Measurements from ENCODE around the gene SCTR. TPM values are rescaled to one million over a fixed set of nuclear protein-coding genes. Genes with fewer than 3 reads are reported as not detected.

SCTR gene
- total and polyA plus RNA-seq, 2 of the 13 experiments (the other 11 are each of a cell fraction or from before 2014, with no cell fraction given), result not detected

DNA sequence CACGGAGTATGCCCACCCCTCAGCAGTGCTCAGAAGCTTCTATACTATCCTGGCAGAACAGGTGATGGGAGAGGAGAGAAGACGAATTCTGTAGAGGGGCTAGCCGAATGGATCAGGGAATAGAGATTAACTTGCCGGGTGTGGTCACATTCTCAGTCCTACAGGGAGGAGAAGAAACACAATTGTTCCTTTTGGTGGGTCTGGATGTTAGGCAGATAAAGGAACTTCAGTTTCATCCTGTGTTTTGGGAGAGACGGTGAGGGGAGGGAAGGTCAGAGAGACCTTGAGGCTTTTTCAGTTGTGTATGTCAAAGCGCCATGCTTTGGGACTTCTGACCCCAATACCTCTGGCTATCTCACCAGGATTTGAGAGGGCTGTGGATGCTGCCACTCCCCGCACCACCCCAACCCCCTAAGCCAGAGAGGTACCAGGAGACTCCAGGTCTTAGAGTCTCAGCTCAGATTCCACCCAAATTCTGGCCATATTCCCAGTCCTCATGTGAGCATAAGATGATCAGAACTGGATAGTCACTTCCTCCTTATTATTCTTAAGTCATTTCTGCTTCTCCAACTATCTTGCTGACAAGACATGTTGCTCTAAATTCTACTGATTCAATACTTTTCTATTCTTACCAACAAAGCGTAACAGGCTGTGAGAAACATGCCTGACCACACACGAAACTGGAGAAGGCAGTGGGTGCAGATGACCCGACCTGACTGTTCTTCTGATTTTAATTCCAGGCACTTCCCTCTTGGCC, 94.9 kb downstream of the SCTR start (continued):
- TF ChIP-seq POLR2G (IDR thresholded peaks at IDR 0.05; ENCODE audit: low read depth, low read length) (no peak), PPARG (CRISPR knock-in tag; conservative IDR thresholded peaks at IDR 0.05) (0 out of 2 replicates have a peak, but pooled peaks have one; percentile 44), HNF4A (CRISPR knock-in tag; IDR thresholded peaks at IDR 0.05) (peak; percentile 20; the same call in 1 of the 2 replicates), MAFF (IDR thresholded peaks at IDR 0.05; ENCODE audit: low read depth, low read length) (peak; percentile 44; the same call in 1 of the 2 replicates), HMG20A (CRISPR knock-in tag; IDR thresholded peaks at IDR 0.05; ENCODE audit: borderline replicate concordance) (no peak), DPF2 (CRISPR knock-in tag; IDR thresholded peaks at IDR 0.05; ENCODE audit: borderline replicate concordance, low read depth) (no peak), NFIB (CRISPR knock-in tag; IDR thresholded peaks at IDR 0.05; ENCODE audit: borderline replicate concordance) (no peak), BCL6 (CRISPR knock-in tag; IDR thresholded peaks at IDR 0.05) (0 out of 2 replicates have a peak, but pooled peaks have one; percentile 29), KDM6A (CRISPR knock-in tag; IDR thresholded peaks at IDR 0.05; ENCODE audit: low read depth) (no peak), ZEB1 (IDR thresholded peaks at IDR 0.05; ENCODE audit: insufficient replicate concordance, low read depth) (peak; percentile 15)
- TF ChIP-seq, protein P1, sequence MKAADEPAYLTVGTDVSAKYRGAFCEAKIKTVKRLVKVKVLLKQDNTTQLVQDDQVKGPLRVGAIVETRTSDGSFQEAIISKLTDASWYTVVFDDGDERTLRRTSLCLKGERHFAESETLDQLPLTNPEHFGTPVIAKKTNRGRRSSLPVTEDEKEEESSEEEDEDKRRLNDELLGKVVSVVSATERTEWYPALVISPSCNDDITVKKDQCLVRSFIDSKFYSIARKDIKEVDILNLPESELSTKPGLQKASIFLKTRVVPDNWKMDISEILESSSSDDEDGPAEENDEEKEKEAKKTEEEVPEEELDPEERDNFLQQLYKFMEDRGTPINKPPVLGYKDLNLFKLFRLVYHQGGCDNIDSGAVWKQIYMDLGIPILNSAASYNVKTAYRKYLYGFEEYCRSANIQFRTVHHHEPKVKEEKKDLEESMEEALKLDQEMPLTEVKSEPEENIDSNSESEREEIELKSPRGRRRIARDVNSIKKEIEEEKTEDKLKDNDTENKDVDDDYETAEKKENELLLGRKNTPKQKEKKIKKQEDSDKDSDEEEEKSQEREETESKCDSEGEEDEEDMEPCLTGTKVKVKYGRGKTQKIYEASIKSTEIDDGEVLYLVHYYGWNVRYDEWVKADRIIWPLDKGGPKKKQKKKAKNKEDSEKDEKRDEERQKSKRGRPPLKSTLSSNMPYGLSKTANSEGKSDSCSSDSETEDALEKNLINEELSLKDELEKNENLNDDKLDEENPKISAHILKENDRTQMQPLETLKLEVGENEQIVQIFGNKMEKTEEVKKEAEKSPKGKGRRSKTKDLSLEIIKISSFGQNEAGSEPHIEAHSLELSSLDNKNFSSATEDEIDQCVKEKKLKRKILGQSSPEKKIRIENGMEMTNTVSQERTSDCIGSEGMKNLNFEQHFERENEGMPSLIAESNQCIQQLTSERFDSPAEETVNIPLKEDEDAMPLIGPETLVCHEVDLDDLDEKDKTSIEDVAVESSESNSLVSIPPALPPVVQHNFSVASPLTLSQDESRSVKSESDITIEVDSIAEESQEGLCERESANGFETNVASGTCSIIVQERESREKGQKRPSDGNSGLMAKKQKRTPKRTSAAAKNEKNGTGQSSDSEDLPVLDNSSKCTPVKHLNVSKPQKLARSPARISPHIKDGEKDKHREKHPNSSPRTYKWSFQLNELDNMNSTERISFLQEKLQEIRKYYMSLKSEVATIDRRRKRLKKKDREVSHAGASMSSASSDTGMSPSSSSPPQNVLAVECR (CRISPR knock-in tag; IDR thresholded peaks at IDR 0.05; ENCODE audit: borderline replicate concordance), result 0 out of 2 replicates have a peak, but pooled peaks have one; percentile 2
- TF ChIP-seq, protein P2, sequence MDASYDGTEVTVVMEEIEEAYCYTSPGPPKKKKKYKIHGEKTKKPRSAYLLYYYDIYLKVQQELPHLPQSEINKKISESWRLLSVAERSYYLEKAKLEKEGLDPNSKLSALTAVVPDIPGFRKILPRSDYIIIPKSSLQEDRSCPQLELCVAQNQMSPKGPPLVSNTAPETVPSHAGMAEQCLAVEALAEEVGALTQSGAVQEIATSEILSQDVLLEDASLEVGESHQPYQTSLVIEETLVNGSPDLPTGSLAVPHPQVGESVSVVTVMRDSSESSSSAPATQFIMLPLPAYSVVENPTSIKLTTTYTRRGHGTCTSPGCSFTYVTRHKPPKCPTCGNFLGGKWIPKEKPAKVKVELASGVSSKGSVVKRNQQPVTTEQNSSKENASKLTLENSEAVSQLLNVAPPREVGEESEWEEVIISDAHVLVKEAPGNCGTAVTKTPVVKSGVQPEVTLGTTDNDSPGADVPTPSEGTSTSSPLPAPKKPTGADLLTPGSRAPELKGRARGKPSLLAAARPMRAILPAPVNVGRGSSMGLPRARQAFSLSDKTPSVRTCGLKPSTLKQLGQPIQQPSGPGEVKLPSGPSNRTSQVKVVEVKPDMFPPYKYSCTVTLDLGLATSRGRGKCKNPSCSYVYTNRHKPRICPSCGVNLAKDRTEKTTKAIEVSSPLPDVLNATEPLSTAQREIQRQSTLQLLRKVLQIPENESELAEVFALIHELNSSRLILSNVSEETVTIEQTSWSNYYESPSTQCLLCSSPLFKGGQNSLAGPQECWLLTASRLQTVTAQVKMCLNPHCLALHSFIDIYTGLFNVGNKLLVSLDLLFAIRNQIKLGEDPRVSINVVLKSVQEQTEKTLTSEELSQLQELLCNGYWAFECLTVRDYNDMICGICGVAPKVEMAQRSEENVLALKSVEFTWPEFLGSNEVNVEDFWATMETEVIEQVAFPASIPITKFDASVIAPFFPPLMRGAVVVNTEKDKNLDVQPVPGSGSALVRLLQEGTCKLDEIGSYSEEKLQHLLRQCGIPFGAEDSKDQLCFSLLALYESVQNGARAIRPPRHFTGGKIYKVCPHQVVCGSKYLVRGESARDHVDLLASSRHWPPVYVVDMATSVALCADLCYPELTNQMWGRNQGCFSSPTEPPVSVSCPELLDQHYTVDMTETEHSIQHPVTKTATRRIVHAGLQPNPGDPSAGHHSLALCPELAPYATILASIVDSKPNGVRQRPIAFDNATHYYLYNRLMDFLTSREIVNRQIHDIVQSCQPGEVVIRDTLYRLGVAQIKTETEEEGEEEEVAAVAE (CRISPR knock-in tag; IDR thresholded peaks at IDR 0.05; ENCODE audit: borderline replicate concordance), result no peak
- TF ChIP-seq, protein P3, sequence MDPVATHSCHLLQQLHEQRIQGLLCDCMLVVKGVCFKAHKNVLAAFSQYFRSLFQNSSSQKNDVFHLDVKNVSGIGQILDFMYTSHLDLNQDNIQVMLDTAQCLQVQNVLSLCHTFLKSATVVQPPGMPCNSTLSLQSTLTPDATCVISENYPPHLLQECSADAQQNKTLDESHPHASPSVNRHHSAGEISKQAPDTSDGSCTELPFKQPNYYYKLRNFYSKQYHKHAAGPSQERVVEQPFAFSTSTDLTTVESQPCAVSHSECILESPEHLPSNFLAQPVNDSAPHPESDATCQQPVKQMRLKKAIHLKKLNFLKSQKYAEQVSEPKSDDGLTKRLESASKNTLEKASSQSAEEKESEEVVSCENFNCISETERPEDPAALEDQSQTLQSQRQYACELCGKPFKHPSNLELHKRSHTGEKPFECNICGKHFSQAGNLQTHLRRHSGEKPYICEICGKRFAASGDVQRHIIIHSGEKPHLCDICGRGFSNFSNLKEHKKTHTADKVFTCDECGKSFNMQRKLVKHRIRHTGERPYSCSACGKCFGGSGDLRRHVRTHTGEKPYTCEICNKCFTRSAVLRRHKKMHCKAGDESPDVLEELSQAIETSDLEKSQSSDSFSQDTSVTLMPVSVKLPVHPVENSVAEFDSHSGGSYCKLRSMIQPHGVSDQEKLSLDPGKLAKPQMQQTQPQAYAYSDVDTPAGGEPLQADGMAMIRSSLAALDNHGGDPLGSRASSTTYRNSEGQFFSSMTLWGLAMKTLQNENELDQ (CRISPR knock-in tag; IDR thresholded peaks at IDR 0.05; ENCODE audit: borderline replicate concordance), result no peak
- TF ChIP-seq, protein P4, sequence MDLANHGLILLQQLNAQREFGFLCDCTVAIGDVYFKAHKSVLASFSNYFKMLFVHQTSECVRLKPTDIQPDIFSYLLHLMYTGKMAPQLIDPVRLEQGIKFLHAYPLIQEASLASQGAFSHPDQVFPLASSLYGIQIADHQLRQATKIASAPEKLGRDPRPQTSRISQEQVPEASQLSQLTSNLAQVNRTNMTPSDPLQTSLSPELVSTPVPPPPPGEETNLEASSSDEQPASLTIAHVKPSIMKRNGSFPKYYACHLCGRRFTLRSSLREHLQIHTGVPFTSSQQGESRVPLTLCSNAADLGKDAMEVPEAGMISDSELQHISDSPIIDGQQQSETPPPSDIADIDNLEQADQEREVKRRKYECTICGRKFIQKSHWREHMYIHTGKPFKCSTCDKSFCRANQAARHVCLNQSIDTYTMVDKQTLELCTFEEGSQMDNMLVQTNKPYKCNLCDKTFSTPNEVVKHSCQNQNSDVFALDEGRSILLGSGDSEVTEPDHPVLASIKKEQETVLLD (CRISPR knock-in tag; IDR thresholded peaks at IDR 0.05; ENCODE audit: low read depth), result no peak
